Loucy (cell line): ENCODE results near the gene ABCG4.

Experiments
- H2AFZ ChIP-seq: fragments of 200-600 bp; sonication (generic); 2 replicates; pipeline ENCODE4 v1.6.0; 2016; ENCODE audit warnings: antibody characterized with exemption, mild to moderate bottlenecking, low read length, moderate library complexity
- H3F3A ChIP-seq: fragments of 200-600 bp; 2 replicates; pipeline ENCODE4 v1.6.0; 2016; ENCODE audit warnings: antibody characterized with exemption, low read depth, mild to moderate bottlenecking
- H3K27me3 ChIP-seq: fragments of 200-600 bp; sonication (generic); 2 replicates; pipeline ENCODE4 v1.6.1; 2014; ENCODE audit warnings: low read length, mild to moderate bottlenecking; ENCODE audit not compliant: insufficient read depth, poor library complexity, severe bottlenecking
- H3K36me3 ChIP-seq: fragments of 200-600 bp; sonication (generic); 2 replicates; pipeline ENCODE4 v1.6.1; 2016; ENCODE audit warnings: low read length; ENCODE audit not compliant: insufficient read depth
- H3K4me1 ChIP-seq: fragments of 200-600 bp; sonication (generic); 2 replicates; pipeline ENCODE4 v1.5.1; 2014; ENCODE audit warnings: low read length, mild to moderate bottlenecking; ENCODE audit not compliant: insufficient read depth, poor library complexity, severe bottlenecking
- H3K4me2 ChIP-seq: fragments of 200-600 bp; sonication (generic); 2 replicates; pipeline ENCODE4 v1.6.0; 2014; ENCODE audit warnings: antibody characterized with exemption, low read length, low read depth, mild to moderate bottlenecking; ENCODE audit not compliant: poor library complexity, severe bottlenecking
- H3K4me3 ChIP-seq: fragments of 200-600 bp; sonication (generic); 2 replicates; pipeline ENCODE4 v1.5.1; 2014; ENCODE audit warnings: low read length, mild to moderate bottlenecking, mixed read lengths; ENCODE audit not compliant: poor library complexity, severe bottlenecking
- H3K79me2 ChIP-seq: fragments of 200-600 bp; sonication (generic); 2 replicates; pipeline ENCODE4 v1.6.1; 2014; ENCODE audit warnings: low read length; ENCODE audit not compliant: insufficient read depth
- H3K9ac ChIP-seq: fragments of 200-600 bp; sonication (generic); 2 replicates; pipeline ENCODE4 v1.6.0; 2014; ENCODE audit warnings: mild to moderate bottlenecking, low read depth, low read length, moderate library complexity; ENCODE audit not compliant: poor library complexity, severe bottlenecking
- H3K9me2 ChIP-seq: fragments of 200-600 bp; sonication (generic); replicated peaks from 2 replicates; pipeline ENCODE4 v1.6.1; 2016; ENCODE audit warnings: low read depth, low read length, mixed read lengths
- H3K9me3 ChIP-seq: fragments of 200-600 bp; sonication (generic); 2 replicates; pipeline ENCODE4 v1.6.1; 2014; ENCODE audit warnings: mild to moderate bottlenecking, antibody characterized with exemption, low read length, low read depth; ENCODE audit not compliant: insufficient read depth
- H4K20me1 ChIP-seq: fragments of 200-600 bp; sonication (generic); 2 replicates; pipeline ENCODE4 v1.6.0; 2014; ENCODE audit warnings: antibody characterized with exemption, low read length, mild to moderate bottlenecking; ENCODE audit not compliant: insufficient read depth, poor library complexity, severe bottlenecking
- CTCF ChIP-seq: fragments of 200-600 bp; sonication (generic); conservative IDR thresholded peaks from 2 replicates; pipeline ENCODE4 v1.5.1; 2014; ENCODE audit warnings: mild to moderate bottlenecking, antibody characterized with exemption, low read length
- EZH2phosphoT487 ChIP-seq: fragments of 200-600 bp; IDR thresholded peaks from 2 replicates; pipeline ENCODE4 v1.6.1; 2018; ENCODE audit warnings: antibody characterized with exemption, mild to moderate bottlenecking, moderate library complexity, borderline replicate concordance

ABCG4 gene

GRCh38 chr11:119156496-119156895 lies 7.6 kb downstream of the ABCG4 start:
- Histone ChIP-seq H3K4me3 (no peak overlapping the region), H3K9ac (no peak overlapping the region), H3K9me2 (no peaks in the 10 kb centered on the region), H3K79me2 (no peaks in the 10 kb centered on the region), H3K36me3 (no peaks in the 10 kb centered on the region), H3K27me3 (no peaks in the 10 kb centered on the region), H2AFZ (no peak overlapping the region), H3F3A (no peaks in the 10 kb centered on the region), H3K4me2 (no peak overlapping the region), H4K20me1 (no peaks in the 10 kb centered on the region), H3K4me1 (peaks cover 5% of the 10 kb centered on the region), H3K9me3 (no peaks in the 10 kb centered on the region)
- TF ChIP-seq EZH2phosphoT487 (no peak), CTCF (no peak)

- H3F3A ChIP-seq = no peaks in the 10 kb centered on the region
- H3K4me1 ChIP-seq = peaks cover 5% of the 10 kb centered on the region
- H3K27me3 ChIP-seq = no peaks in the 10 kb centered on the region
These were observed 8.2 kb downstream of the ABCG4 start for GRCh38 chr11:119157063-119157462.

GRCh38 chr11:119158467-119158866 lies 9.6 kb downstream of the ABCG4 start:
- no peaks in the 10 kb centered on the region for H3K9me3 ChIP-seq
- H3K4me1 ChIP-seq = peaks cover 5% of the 10 kb centered on the region
- H3K4me2 ChIP-seq = no peak overlapping the region
- no peaks in the 10 kb centered on the region for H3K9me2 ChIP-seq
- H3K36me3 ChIP-seq = no peaks in the 10 kb centered on the region
- no peaks in the 10 kb centered on the region for H3K27me3 ChIP-seq
- H3K9ac ChIP-seq = no peak overlapping the region
- no peak for TF ChIP-seq CTCF
- no peak for TF ChIP-seq EZH2phosphoT487
- H2AFZ ChIP-seq = no peak overlapping the region
- H3K4me3 ChIP-seq = no peak overlapping the region
- H4K20me1 ChIP-seq = no peaks in the 10 kb centered on the region
- no peaks in the 10 kb centered on the region for H3F3A ChIP-seq
- H3K79me2 ChIP-seq = no peaks in the 10 kb centered on the region

More at GRCh38 chr11:119157063-119157462, 8.2 kb downstream of the ABCG4 start:
- Histone ChIP-seq H3K4me3 (no peak overlapping the region), H2AFZ (no peak overlapping the region), H3K36me3 (no peaks in the 10 kb centered on the region), H4K20me1 (no peaks in the 10 kb centered on the region), H3K4me2 (no peak overlapping the region), H3K9me2 (no peaks in the 10 kb centered on the region), H3K9ac (no peak overlapping the region), H3K79me2 (no peaks in the 10 kb centered on the region), H3K9me3 (no peaks in the 10 kb centered on the region)
- TF ChIP-seq CTCF (no peak), EZH2phosphoT487 (no peak)
